RCC 7860 (cell line): ENCODE results near the gene PCCB.
"Not testable (repeated sequence)": the region's sequence is repeated elsewhere in the genome, so short reads cannot be mapped to it uniquely, and the experiment has no call there.

ENCODE experiments used
- DNase-seq: peaks from one replicate; pipeline ENCODE4 v3.0.0-alpha.2; 2015; ENCODE audit warnings: low spot score
- FAIRE-seq: peaks from 2 replicates; lab custom pipeline; 2012; peaks lifted over from hg19 to GRCh38; lab: Jason Lieb, UNC

PCCB gene

DNA sequence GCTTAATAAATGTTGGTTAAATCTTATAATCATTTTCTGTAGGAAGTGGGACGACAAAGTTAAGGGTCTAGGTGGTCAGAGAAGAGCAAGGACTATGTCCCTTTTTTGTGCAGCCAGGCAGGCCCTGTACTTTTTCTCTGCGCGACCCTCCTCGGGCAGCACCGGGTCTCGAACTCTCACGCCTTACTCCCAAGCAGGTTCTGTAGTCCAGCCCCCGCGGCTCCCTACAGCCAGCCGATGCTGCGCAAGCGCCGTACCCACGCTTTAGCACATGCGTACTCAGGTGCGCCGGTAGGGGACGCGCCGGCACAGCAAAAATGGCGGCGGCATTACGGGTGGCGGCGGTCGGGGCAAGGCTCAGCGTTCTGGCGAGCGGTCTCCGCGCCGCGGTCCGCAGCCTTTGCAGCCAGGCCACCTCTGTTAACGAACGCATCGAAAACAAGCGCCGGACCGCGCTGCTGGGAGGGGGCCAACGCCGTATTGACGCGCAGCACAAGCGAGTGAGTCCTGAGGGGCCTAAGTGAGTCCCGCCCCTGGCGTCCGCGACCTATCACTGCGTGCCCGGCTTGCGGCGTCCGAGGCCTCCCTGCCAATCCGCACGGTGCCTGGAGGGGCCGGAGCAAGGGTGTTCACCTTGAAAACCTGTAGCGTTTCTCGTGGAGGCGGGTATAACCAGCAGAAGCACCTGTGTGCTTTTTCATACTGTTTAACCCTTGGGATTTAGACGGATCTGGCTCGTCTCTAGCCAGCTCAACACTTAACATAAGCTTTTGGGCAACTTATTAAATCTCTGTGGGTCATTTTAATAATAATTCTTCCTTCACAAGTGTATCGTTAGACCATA is at the start of gene PCCB:
PCCB (plus strand) TSS at position 282 of the 844 bp plus-strand sequence; CDS start at position 318, 36 bp downstream.
- DNase-seq, result peak; percentile 80
- no peak for FAIRE-seq

DNA sequence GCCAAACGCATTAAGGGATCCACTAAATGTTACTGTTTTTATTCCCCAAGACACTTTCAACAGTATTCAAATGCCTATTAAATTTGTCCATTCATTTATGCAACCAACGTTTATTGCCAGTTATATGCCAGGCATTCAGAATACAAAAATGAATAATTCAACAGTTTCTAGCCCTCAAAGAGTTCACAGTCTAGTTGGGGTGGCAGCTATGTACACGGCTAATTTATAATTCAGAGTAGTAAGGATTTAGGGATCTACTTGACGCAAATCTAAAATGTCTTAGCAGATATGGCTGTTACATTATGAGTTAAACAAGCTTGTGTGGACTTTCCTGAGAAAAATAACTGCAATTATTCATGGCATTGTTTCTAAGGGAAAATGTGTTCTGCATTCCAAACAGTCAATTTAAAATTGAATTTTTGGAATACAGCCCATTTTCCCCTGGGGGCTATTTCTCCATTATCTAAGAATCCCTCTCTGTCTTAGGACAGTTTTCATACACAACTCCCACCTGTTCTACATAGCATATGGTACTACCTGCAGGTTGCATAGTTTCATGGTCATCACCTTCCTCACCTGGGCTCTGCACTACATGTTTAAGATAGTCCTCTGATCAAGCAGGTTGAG is 42.5 kb upstream of the PCCB start:
- no peak for DNase-seq

DNA sequence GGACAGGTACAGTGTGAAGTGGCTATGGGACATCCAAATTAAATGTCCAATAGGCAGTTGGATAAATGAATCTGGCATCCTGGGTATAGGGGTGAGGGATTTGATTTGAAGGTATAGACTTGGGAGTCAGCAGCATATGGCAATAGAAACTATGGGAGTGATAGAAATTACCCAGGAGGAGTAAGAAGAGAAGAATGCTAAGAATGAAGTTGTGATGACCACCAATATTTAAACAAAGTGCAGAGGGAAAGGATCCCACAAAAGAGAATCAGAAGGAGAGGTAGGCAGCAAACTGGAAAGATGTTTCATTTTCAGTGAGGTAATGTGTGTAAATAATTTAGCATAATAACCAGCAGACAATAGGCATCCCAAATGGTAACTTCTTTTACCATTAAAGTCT is 40.2 kb upstream of the PCCB start:
- FAIRE-seq (no peak), DNase-seq (peak; percentile 54)

More for the DNA sequence above, 42.5 kb upstream of the PCCB start:
- FAIRE-seq, result no peak

DNA sequence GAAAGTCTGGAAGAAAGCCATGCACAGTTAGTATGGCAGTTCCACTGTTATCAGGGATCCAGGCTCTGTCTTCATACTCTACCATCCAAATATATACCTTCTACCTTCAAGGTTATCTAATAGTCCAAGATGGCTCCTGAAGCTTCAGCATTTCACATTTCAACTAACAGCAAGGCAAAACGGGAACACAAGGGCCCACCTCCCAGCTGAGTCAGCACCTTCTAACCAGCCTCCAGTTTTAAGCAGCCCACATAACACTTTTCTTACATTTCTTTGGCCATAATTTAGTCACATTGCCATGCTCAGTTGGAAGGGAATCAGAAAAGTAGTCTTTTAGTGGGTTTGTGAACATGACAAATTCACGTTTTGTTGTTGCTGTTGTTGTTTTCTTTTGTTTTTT is 38.6 kb upstream of the PCCB start:
- no peak for FAIRE-seq

DNA sequence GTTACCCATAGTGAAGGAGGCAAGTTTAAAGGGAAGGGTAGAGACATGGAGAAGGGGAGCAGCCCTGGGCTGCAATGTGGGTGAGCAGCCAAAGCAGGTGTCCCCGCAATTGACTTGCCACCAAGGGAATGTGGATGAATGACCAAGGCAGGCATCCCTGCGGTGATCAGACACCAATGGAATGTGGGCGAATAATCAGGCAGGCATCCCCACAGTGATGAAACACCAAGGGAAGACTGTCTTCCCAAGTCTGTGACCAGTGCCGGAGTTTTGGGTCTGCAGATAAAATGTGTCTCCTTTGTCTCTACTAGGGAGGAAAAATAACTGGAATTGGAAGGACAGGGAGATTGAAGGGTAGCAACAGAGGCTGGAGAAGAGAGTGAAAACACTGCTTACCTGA is 27.4 kb upstream of the PCCB start:
- DNase-seq, FAIRE-seq: not testable (repeated sequence)

More for the DNA sequence above, 38.6 kb upstream of the PCCB start:
- no peak for DNase-seq

DNA sequence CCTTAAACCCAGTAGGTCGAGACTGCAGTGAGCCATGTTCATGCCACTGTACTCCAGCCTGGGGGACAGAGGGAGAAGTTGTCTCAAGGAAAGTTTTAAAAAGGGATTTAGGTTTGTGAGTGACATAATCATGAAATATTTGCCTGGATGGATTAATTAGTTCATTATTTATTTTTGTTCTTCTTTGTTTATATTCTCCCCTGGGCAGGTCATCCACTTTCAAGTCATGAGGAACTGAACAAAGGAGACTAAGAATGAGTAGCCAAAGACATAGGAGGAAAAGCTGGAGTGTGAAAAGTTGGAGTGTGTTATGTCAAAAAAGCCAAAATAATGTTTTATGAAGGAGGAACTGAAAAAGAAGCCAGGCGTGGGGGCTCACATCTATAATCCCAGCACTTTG is 17.7 kb upstream of the PCCB start:
- FAIRE-seq (no peak), DNase-seq (no peak)

DNA sequence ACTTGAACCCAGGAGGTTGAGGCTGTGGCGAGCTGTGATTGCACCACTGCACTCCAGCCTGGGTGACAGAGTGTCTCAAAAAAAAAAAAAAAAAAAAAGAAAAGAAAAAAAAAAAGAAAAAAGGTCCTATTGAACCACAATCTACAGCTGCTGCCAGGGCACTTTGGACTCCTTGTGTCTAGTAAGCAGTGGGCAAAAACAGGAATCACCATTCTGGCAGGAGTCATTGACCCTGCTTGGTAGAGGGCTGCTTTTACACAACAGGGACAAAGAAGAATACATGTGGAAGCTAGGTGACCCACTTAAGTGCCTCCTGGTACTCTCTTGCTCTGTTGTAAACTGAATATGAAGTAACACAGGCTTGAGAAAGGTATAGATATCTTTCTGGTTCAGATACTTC is 14.6 kb upstream of the PCCB start:
- FAIRE-seq, result no peak
- DNase-seq, result no peak

DNA sequence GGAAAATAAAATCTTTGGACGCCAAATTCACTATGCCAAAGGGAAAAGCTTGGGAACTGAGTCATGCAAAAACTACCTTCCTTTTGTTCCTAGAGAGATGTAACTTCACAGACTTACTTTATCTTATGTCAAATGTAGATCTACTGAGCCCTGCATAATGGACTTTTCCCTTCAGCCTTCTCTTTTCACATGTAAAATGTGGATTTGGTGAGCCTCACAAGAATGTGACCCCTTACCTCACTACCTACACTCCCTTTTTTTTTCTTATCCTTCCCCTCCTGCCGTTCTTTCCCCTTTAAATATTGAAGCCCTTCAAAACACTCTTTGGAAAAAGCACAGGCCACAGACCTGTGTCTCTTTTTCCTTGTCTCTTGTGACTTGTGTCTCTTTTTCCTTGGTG is 14.0 kb upstream of the PCCB start:
- FAIRE-seq (no peak), DNase-seq (no peak)

DNA sequence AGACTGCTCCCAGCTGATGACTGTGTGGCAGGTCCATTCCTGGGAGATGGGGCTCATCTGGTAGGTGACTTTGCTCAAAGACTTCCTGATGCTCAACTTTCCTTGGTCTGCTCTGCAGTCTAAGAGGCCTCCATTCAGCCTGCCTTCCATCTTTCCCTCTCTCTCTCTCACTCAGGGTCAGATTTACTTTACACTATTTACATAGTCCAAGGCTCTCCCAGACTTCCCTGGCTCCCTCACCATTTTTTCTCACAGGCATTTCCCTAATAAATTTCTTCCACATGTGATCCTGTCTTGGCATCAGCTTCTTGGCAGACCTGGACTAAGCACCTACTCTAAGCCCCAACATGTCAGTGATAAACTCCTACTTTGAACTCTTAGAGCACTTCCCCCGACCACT is 13.0 kb upstream of the PCCB start:
- DNase-seq (no peak), FAIRE-seq (no peak)

DNA sequence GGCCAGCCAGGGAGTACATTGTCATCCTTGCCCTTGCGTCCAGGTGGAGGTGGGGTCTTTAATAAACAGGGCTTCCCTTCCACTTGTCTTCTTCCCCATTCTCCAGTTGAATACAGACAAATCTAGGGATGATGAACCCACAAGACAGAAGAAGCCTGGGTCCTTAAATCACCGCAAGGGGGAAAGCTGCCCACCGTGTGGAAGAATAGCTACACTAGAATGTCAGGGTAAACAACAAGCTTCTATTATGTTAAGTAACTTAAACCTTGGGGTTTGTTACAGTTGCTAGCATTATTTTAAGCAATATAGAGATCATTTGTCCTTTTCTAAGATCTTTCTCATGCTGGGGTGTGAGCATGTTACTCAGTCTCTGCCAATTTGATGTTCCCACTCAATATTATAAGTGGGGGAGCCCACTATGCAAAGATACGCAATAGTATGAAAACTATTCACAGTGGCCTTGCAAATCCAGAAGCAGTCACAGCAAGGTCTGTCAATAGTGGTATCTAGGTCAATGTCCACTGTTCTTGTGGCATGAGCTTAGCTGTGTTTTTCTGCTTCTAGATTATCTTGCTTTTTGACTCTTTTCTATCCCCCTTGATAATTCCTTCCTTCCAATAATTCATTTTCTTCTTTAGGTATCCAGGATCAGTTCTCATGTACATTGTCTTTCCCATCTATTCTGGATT is 12.0 kb upstream of the PCCB start:
- FAIRE-seq (no peak), DNase-seq (no peak)

DNA sequence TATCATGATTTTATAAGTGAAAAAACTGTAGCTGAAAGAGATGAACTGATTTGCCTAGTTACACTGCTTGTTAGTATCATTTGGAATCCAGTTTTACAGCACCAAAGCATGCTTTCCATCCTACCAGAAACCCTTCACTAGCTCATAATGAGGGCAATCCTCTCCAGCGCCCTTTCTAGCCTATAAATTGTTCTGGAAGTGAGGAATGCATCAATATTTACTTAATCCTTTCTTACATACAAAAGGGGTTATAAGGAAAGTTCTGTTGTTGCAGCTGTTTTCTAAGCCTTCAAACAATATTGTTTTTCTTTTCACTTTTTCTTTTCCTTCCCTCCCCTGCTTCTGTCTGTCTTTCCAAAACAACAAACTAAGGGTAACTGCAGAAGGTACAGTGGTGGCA is 11.0 kb upstream of the PCCB start:
- FAIRE-seq, result no peak
- no peak for DNase-seq

DNA sequence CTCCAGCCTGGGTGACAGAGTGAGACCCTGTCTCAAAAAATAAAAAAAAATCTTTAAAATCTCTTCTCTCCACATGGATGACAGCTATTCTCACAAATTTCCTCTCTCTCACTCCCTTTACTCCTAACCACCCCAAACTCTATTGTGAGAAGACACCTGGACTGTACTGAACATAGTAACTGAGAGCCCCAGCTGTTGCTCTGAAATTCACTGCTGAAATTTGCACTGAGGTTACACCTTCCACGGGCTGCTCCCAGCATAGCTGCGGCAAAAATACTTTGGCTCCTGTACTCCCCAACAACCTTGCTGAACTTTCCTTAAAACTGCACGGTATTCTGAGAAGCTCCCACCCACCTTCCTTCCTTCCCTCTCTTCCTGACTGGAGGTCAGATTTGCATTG is 4.4 kb upstream of the PCCB start:
- DNase-seq (no peak), FAIRE-seq (no peak)

DNA sequence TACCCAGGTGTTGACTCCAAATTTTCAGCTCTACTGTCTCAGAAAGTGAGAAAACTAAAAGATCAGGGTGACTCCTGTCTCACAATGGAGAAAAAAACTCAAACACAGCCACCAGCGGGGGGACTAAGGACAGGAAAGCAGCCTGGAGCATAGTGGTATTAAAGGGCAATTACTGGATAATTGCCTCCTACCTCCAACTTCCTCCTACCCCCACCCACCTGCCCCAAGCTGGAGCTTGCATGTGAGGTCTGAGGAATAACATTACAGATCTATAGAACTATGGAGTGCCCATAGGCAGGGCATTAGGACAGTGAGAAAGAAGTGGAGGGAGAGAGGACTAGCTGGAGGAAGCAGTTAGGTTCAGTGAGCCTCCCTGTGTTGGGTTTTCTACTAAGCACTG is 2.7 kb upstream of the PCCB start:
- FAIRE-seq (no peak), DNase-seq (no peak)

DNA sequence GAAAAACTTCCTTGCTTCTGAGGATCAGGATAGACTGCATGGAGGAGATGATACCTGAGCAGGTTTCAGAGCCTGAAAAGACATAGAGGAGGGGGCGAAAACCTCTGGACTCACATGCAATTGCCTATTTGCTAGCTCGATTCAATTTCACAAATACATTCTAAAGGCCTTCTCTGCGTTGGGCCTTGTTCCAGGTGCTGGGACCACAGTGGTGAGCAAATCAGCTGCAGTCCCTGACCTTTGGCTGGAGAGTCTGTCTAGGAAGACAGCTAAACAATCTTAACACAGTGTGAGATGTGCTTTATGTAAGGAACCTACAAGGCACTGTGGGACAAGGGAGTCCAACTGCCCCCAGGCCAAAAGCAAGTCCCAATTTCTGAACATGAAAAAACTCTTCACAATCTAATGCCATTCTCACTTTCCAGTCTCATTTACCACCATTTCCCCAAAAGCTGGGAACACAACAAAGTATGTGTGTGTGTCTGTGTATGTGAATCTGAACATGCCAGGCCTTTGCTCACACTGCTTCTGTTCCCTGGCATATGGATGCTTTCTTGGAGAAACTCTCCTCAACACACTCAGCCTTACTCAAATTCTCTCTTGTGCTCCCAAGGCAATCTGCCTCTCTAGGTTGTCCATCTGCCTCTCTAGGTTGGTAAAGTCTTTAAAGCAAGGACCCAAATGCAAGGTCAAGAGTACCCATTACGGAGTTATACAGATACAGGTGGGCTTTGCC is 2.1 kb upstream of the PCCB start:
- FAIRE-seq, result no peak

DNA sequence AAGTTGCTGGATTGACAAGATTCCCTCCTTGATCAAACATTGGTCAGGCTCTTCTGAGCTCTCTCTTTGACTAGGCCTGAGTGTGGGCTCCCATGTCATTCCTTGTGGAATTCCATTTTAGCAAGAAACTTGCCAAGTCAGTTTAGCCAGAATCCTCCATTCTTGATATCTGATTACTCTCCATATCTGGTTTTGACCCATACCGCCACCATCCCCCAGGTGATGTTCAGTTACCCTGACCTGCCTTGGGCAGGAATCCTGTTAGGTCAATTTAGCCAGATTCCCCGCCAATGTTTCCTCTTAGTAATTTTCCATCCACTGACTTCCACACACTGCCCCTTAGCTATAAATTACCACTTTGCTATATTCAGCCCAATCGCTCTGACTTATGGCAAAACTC is 1.0 kb upstream of the PCCB start:
- DNase-seq (no peak), FAIRE-seq (no peak)

More for the DNA sequence above, 2.1 kb upstream of the PCCB start:
- no peak for DNase-seq

DNA sequence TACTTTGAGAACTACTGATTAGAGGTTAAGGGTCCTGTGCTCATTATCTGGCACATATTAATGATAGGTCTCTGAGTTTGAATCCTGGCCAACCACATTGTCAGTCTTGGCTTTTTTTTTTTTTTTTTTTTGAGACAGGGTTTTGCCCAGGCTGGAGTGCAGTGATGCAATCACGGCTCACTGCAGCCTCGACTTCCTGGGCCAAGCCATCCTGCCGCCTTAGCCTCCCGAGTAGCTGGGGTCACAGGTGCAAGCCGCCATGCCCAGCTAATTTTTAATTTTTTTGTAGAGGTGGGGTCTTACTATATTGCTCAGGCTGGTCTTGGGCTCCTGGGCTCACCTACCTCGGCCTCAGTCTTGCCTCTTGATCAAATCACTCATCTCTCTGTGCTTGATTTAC is 547 bp upstream of the PCCB start:
- DNase-seq (no peak), FAIRE-seq (no peak)

DNA sequence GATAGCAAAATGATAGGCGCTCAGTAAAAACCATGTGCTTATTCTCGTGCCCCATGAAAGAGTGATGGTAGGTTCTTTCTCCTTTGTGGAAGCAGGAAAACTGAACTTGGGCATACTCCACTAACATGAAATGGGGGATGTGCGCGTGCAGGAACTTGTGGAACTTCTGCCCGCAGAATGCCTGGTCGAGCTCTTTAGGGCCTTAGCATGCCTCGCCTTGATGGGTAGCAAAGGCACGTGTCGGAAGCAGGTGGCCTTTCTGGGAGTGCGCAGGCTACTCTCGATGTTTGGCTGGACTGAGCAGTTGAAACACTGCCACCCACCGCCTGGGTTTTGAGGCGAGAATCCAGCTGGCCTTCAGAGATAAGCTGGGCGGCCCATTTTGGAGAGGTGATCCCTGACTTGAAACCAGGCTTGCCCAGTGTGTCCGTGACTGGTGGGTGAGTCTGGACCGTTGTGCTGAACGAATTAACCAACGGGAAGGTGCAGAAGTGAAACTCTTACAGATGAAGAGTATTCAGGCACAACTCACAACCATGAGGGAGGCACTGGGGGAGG is 842 bp downstream of the PCCB start:
- DNase-seq, result peak; percentile 20
- FAIRE-seq, result no peak

DNA sequence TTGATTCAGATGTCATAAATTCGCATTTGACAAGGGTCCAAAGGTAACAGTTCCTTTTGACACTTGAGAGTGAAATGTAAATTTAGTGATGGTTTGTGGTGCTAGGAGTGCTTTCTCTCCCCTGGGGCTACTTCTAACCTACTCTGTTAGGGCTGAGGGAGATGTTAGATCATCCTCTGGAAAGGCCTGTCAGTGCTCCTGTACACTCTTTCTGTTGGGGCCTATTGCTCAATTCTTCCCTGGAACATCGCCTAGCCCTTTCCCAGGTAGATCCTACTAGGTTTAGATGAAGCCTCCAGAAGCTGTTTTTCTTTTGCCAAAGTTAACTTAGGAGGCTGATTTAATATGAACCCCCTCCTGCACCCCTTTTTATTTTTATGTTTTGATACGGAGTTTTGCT is 1.4 kb downstream of the PCCB start:
- DNase-seq (no peak), FAIRE-seq (no peak)

DNA sequence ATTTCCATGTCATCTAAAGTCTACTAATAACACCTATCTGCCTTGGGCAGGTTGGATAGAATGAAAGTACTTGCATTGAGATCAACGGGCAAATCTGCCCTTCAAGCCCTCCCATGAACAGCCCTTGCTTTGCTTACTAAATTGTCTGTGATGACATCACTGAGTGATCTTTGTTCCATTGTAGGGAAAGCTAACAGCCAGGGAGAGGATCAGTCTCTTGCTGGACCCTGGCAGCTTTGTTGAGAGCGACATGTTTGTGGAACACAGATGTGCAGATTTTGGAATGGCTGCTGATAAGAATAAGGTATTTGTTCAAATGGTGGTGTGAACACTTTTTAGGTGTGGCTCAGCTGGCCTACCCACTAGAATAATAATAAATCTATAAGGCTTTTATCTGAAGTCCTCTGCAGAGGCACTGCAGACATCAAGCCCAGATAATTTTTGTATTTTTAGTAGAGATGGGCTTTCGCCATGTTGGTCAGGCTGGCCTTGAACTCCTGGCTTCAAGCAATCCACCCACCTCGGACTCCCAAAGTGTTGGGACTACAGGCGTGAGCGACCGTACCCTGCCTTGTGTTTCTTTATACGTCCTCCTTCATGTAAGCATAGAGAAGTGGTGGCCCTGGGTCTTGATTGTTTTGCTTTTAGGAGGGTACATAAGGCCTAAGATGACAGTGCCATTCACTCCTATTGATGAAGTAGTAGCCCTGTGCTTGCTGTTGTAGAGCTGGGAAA is 5.7 kb downstream of the PCCB start:
- FAIRE-seq (no peak), DNase-seq (no peak)

DNA sequence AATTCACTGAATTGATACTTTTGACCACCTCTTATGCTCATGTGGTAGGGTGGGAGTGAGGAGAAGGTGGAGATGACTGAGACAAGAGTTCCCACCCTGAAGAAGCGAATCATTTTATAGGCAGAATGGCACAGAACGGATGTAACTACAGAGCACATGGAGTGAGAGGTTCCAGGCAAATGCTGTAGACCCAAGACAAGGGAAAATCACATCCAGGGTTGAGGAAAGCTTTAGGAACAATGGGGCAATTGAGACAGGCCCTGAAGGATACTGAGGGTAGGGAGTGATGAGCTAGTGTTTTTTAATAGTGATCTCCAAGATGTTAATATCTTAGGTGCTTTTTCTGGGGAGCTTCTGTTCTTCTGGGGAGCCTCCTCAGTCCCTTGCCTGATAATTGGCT is 8.1 kb downstream of the PCCB start:
- DNase-seq, result no peak
- FAIRE-seq, result no peak
